Prostate gland (tissue), 2 donors: ENCODE results near the gene SPAG7. TPM values are rescaled to one million over a fixed set of nuclear protein-coding genes. Genes with fewer than 3 reads are reported as not detected.
A peak's percentile ranks its signal among the peaks of the same experiment; 100 is the strongest.

Source experiments
- DNase-seq: peaks from one replicate; pipeline ENCODE4 v3.0.0-alpha.2; 2019; ENCODE audit warnings: low spot score
- H3K27ac ChIP-seq, 2 donors: fragments of 200-600 bp; sonication (generic); 2 replicates each; pipeline ENCODE4 v1.5.1; 2017 to 2019
- H3K27me3 ChIP-seq: fragments of 200-600 bp; sonication (generic); replicated peaks from 2 replicates; pipeline ENCODE4 v1.5.1; 2019; ENCODE audit not compliant: insufficient read depth
- H3K36me3 ChIP-seq, 2 donors: fragments of 200-600 bp; sonication (generic); 1 replicate in 1 of 2; 2 replicates in 1 of 2; pipeline versions ENCODE4 v1.5.1 to v1.8.1; 2017 to 2019
- H3K4me1 ChIP-seq: fragments of 200-600 bp; sonication (generic); replicated peaks from 2 replicates; pipeline ENCODE4 v1.5.1; 2019
- H3K4me3 ChIP-seq, 2 donors: fragments of 200-600 bp; sonication (generic); 2 replicates each; pipeline ENCODE4 v1.5.1; 2017 to 2019
- H3K9me3 ChIP-seq: fragments of 200-600 bp; sonication (generic); 2 replicates; pipeline ENCODE4 v1.5.1; 2017
- POLR2A ChIP-seq: fragments of 450-650 bp; IDR thresholded peaks from one replicate; pipeline ENCODE4 v1.6.1; 2016; ENCODE audit warnings: antibody characterized with exemption, mild to moderate bottlenecking
- POLR2AphosphoS5 ChIP-seq: sonication (generic); formaldehyde crosslinking; IDR thresholded peaks from one replicate; pipeline ENCODE4 v1.6.1; 2017; ENCODE audit warnings: antibody characterized with exemption
- WGBS: methylation state at CpG from one replicate; pipeline ENCODE4 v1.1.5; 2018; 5-methylcytosine and 5-hydroxymethylcytosine counted together
- intact Hi-C: fragments of 100-400 bp; cut with DNase I; formaldehyde crosslinking; loops from one replicate; pipeline ENCODE4 v1.14.2; 2022
- total RNA-seq, 2 donors: library from RNA; depleted of rRNA; stranded (reverse); fragments of >200 nt; gene quantifications; one replicate each; pipeline ENCODE4 v1.1.0, GENCODE V29; 2016
- TF ChIP-seq, protein P1 (sequence below), 4 experiments: fragments of 200-600 bp in 2 of 4; fragments of 450-650 bp in 2 of 4; sonication (generic) in 2 of 4; IDR thresholded peaks; 1 replicate in 3 of 4; 2 replicates in 1 of 4; pipeline ENCODE4 v1.5.1; 2016 to 2019; ENCODE audit warnings: antibody characterized with exemption in 4 of 4, mild to moderate bottlenecking in 2 of 4, moderate library complexity in 2 of 4

The SPAG7 gene
- total RNA-seq, 2 donors from 2014 or later: 54.2 to 72.0 TPM

DNA sequence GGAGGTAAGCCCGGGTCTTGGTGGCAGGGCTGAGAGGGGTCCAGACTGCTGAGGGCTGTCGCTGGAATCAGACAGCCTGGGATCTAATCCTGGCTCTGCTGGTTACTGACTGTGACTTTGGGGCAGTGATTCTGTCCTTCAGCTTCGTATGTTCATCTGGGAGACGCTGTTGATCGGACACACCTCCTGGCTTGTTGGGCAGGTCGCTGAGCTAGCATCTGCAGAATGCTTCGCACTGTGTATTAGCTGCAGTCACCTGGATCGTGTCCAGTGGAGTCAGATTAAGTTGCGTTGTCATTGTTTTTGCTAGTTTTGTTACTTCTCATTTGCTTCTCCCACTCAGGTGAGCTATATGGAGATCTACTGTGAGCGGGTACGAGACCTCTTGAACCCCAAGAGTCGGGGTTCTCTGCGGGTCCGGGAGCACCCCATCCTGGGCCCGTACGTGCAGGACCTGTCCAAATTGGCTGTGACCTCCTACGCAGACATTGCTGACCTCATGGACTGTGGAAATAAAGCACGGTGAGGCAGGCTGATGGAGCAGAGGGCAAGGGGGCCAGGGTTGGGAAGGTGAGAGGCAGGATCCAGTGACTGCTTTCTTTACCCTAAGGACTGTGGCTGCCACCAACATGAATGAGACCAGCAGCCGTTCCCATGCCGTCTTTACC lies 34.6 kb upstream of the SPAG7 start:
- WGBS: 94% methylated on average over 20 of the region's 20 CpGs
- Histone ChIP-seq H3K4me1 (peaks cover 8% of the 10 kb centered on the region), H3K36me3 (peaks cover 26 to 46% of the 10 kb centered on the region in 2 donors)

DNA sequence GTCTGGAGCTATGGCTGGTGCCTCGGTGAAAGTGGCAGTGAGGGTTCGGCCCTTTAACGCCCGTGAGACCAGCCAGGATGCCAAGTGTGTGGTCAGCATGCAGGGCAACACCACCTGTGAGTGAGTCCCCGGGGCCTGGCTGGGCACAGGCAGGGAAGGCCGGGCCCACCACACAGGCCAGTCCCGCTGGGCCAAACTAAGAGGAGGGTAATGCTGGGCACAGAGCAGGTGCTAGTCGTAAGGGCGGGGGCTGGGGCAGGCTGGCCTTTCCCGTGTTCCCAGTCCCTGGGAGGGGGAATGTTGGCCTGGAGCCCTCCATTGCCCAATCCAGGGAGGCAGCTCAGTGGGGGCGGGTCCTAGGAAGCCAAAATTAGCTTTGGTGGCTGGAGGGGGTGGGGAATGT lies 32.6 kb upstream of the SPAG7 start:
- Histone ChIP-seq H3K27me3 (no peaks in the 10 kb centered on the region), H3K36me3 (peaks cover 20 to 36% of the 10 kb centered on the region in 2 donors), H3K4me3 (no peak overlapping the region), H3K4me1 (peaks cover 8% of the 10 kb centered on the region), H3K27ac (no peak overlapping the region), H3K9me3 (no peaks in the 10 kb centered on the region)
- intact Hi-C loops: no loop called here
- no peak for DNase-seq
- TF ChIP-seq, protein P1, sequence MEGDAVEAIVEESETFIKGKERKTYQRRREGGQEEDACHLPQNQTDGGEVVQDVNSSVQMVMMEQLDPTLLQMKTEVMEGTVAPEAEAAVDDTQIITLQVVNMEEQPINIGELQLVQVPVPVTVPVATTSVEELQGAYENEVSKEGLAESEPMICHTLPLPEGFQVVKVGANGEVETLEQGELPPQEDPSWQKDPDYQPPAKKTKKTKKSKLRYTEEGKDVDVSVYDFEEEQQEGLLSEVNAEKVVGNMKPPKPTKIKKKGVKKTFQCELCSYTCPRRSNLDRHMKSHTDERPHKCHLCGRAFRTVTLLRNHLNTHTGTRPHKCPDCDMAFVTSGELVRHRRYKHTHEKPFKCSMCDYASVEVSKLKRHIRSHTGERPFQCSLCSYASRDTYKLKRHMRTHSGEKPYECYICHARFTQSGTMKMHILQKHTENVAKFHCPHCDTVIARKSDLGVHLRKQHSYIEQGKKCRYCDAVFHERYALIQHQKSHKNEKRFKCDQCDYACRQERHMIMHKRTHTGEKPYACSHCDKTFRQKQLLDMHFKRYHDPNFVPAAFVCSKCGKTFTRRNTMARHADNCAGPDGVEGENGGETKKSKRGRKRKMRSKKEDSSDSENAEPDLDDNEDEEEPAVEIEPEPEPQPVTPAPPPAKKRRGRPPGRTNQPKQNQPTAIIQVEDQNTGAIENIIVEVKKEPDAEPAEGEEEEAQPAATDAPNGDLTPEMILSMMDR (IDR thresholded peaks at IDR 0.05): no peak
- TF ChIP-seq POLR2AphosphoS5: peak; percentile 11
- WGBS: 61% methylated on average over 11 of the region's 11 CpGs

More for the DNA sequence above, 34.6 kb upstream of the SPAG7 start:
- H3K27ac ChIP-seq: no peak overlapping the region
- H3K9me3 ChIP-seq: no peaks in the 10 kb centered on the region
- no peak overlapping the region for H3K4me3 ChIP-seq
- TF ChIP-seq, protein P1 (IDR thresholded peaks at IDR 0.05): no peak
- no peak for TF ChIP-seq POLR2AphosphoS5
- TF ChIP-seq POLR2A: no peak
- DNase-seq: no peak
- no peaks in the 10 kb centered on the region for H3K27me3 ChIP-seq
- intact Hi-C loops: no loop called here

GRCh38 chr17:4999430-5000093 lies 31.9 kb upstream of the SPAG7 start:
- Histone ChIP-seq H3K9me3 (no peaks in the 10 kb centered on the region), H3K36me3 (peaks cover 18 to 29% of the 10 kb centered on the region in 2 donors), H3K27me3 (no peaks in the 10 kb centered on the region), H3K27ac (peak overlapping the region in 1 of 2 donors; percentile 93), H3K4me1 (peaks cover 8% of the 10 kb centered on the region), H3K4me3 (peak overlapping the region in 1 of 2 donors; percentile 92)
- 65% methylated on average over 12 of the region's 12 CpGs for WGBS
- intact Hi-C loops: no loop called here
- TF ChIP-seq POLR2A (no peak), POLR2AphosphoS5 (no peak)
- TF ChIP-seq, protein P1 (IDR thresholded peaks at IDR 0.05): no peak
- DNase-seq: no peak

GRCh38 chr17:4998732-4999429 lies 31.3 kb upstream of the SPAG7 start:
- Histone ChIP-seq H3K9me3 (no peaks in the 10 kb centered on the region), H3K36me3 (peaks cover 11 to 23% of the 10 kb centered on the region in 2 donors), H3K27me3 (no peaks in the 10 kb centered on the region), H3K4me1 (peaks cover 8% of the 10 kb centered on the region), H3K4me3 (peak overlapping the region; percentile 92 to 98), H3K27ac (peak overlapping the region; percentile 93 to 94)
- TF ChIP-seq, protein P1 (IDR thresholded peaks at IDR 0.05): no peak
- TF ChIP-seq POLR2A: no peak
- intact Hi-C loops: no loop called here
- DNase-seq: no peak
- 12% methylated on average over 14 of the region's 14 CpGs for WGBS
